ENCODE results near the gene SEMA4G.

Gene SEMA4G

DNA sequence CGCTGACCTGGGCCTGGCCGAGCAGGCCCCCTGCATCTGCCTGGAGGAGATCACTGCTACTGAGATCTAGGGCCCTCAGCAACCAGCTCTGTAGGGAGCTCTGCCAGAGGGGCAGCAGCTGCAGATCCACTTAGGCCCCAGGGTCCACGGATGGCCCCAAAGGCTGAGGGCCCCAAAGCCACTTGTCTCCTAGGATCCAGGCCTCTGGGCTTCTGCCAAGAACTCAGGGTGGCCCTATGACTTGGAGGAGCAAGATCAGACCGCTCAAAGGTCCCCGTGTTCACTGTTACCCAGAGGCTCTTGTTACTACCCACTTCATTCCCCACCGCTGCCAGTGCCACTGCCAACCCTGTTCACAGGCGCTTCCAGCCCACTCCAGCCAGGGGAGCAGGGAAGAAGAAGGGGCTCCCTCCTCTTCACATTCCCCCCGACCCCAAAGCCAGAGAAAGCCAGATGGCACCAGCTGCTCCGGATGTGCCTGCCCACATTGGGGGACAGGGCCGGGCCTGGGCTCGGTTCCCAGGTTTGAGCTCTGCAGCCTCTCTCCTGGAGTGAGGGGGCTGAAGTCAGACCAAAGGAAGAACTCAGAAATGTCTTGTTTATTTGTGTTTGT, 37.9 kb downstream of the SEMA4G start:
- no peak for DNase-seq (ENCODE audit: low spot score)

DNA sequence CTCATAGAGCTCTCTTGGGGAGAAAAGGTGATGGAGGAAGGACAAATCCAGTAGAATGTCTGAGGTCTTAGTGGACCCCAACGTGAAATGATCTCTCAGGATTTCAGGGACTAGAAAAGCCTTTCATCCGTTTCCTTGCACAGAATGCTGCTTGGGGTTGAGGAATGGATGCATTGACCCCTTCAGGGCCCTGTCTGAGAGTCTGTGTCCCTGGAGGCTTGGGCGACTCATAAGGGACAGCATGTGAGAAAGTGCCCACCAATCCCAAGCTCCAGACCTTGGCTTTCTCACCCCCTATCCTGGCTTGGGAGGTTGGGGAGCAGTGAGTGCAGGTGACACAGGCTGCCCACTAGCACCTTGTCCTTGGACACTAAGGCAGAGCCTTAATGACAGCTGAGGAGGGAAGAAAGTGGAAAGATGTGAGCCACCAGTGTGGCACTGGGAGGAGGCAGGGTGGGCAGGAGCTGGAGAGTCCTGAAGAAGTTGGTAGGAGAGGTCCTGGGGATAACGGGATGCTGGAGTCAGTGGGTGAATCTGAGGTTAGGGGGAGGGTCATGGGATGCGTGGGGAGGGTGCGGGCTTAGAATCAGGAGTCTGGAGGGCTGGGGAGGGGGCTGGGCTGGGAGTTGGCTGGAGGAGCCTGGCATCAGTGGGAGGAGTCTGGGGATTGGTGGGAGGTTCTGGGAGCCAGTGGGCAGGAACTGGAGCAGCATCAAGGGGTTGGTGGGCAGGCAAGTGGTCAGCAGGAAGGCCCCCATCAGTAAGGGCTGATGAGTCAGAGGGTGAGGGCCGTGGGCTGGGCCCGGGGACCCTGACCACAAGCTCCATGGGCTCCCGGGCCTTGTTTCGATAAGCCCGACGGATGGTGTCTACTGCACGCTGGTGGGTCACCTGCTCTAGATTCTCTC, 38.9 kb downstream of the SEMA4G start:
- DNase-seq (ENCODE audit: low spot score): no peak

DNA sequence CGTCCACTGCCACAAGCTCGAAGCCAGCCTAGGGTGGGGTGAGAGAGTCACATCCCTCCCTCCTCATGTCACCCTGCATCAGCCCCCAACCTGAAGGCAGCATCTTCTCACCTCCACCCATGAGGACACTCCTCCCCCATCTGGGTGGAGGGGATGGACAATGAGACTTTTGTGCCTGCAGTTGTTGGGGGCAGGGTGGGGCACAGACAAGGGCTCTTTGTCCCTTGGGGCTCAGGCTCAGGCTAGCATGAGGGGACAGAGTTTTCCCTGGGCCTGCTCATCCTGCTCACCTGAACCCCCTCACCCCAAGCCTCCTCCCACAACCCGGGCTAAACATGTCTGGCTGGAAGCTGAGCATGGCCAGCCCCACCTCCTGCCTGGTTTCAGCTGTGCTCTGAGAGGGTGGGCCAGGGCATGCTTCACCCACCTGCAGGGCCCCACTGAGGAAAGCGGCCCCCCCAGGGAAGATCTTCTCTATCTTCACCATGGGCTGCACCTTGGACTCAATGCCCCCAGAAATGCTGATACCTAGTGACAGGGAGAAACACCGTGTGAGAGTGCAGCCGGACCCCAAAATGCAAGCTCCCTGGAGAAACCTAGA, 39.6 kb downstream of the SEMA4G start:
- no peak for DNase-seq (ENCODE audit: low spot score)

DNA sequence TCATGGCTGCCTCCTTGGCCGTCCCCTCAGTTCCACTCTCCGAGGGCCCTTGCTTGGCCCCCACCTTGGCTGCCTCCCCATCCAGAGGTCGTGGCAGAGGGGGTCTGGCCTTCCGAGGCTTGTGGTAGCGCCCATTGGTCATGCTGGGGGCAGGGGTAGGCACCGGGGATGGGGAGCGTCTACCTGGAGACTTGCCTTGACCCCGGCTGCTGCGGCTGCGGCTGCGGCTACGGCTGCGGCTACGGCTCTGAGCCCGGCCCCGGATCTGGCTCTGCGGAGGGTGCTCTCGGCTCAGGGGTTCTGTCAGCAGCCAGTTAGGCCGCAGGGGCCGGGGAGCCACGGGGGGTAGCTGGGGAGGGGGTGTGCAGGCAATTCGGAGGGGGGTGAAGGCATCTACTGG, 41.0 kb downstream of the SEMA4G start:
- DNase-seq (ENCODE audit: low spot score): no peak

DNA sequence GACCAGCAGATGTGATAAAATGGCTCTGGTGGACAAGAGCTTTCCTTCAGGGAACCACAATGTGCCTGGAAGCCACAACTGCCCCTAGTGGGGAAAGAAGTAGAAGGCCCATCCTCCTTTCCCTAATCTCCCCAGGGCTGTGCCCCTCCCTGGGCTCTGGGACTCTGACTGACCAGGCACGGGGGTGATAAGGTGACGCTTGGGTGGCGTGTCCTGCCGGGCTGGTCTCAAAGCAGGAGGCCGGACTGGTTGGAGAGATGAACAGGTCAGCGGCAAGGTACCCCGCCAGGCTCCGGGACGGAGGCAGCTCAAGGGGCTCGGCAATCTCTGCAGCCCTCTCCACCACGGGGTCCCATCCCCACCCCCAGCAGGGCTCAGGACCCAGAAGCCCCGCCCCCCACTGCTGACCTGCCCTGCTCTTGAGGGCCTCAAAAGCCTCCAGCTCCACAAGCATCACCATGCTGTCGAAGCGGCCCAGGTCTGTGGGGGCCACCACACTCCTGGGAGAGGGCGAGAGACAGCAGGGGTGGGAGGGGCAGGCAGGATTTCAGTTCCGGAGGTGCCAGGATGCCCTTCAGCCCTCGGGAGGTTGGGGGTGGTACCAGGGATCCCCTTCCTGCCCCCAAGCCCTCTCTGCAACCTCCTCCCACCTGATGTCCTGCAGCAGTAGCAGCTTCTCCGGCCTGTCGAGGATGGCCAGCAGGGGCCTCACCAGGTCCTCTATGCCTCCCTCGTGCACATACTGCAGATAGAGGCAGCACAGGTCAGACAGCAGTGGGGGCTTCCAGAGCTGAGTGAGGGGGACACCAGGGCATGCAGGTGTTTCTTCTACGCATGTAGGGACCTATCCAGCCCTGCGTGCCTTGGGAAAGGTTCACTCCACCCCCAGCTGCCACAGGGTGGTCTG, 42.5 kb downstream of the SEMA4G start:
- no peak for DNase-seq (ENCODE audit: low spot score)

DNA sequence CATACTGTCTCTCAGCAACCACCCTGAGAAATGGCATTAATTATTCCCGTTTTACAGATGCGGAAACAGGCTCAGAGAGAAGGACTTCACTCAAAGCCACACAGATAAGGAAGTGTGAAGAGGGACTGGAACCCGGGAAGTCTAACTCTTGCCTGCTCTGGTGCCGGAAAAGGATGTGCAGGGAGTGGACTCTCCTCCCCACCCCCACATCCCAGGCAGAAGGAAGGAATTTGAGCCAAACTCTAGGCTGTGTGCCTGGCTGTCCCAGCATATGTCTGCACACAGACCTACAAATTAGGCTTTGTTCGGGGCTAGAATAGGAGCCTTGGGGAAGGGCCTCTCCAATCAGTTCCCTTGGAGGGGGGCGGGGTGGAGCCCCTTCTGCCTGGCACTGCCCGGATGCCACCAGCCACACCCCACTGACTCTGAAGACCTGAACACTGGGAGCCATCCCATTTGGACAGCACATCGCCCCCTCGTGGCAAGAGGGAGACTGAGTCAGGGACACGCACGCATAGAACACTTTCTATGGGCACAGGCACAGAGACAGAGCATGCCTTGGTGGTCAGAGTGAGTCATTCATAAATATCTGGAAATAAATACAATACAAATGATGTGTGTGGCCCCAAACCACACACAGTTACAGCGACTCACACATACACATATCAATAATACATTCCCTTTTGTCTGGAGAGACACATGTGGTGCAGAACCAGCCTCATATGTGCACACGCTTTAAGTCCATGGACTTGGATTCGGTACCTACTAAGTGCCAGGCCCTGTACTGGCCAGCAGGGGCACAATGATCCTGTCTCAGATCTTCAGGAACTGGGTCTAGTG, 43.4 kb downstream of the SEMA4G start:
- DNase-seq (ENCODE audit: low spot score): peak; percentile 94

DNA sequence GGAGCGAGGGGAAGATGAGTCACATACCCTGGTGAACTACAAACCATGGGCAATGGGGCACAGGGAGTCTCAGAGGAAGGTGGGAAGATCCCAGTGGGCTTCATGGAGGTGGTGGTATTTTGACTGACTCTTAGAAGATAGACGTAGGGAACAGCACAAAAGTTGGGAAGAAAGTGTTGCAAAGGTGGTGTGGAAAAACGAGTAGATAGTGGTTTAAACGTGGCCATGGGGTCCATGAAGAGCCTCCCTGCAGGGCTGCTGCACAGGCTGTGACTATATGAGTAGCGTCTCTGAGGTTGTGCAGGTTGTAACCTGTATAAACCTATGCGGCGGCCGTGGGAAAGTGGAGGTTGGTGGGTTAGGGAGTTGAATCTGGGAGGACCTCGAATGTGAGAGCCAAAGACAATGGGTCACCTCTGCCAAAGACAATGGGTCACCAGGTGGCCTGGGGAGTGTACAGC, 44.1 kb downstream of the SEMA4G start:
- DNase-seq (ENCODE audit: low spot score): no peak

DNA sequence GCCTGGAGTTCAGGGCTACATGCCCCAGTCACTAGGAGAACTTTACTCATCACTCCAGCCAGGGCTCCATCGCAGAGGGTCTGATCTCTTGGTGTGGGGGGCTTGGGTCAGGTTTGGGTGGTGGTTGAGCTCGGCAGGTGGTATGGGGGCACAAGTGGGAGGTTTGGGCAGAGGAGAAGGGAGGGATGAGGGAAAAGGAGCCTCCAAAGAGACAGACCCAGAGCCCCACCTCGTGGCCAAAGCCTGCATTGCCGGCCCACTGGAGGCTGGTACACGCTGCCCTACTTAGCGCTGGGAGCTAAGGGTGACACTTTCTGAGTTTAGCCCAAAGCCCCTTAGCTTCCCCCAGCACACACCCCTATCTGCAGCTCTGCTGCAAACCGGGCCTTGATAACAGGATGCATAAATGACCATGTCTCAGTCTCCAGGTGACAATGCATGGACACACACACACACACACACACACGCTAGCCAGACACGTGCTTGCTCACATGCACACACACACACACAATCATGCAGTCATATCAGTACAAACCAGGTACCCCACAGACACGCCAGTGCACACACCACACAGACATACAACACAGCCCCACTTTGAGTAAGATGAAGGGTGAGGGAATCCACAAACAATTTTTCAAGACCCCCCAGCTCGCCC, 45.1 kb downstream of the SEMA4G start:
- peak; percentile 61 for DNase-seq (ENCODE audit: low spot score)

DNA sequence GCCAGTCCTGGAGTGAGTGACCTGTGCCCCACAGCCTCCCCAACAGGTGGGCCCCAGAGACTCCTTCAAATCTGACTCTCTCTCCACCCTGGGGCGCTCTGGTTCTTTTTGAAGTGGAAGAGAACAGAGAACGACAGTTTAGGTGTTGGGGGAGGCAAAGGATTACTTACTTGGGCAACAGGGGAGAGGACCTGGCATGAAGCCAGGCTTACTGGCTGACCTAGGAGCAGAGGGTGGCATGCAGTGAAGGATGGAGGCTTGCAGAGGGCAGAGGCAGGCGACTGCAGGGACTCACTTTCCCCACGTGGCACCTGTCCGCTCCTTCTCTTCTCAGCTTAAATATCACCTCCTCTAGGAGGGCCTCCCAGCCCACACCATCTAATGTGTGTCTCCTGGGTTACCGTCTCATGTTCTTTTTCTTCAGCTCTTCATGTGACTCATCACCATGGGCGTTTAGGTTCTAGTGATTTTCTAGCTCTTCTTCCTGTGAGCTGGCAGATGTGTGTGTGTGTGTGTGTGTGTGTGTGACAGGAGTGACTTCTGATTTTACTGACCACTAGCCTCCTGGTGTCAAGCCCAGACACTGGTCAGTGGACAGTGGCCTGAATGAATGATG, 45.8 kb downstream of the SEMA4G start:
- DNase-seq (ENCODE audit: low spot score): peak; percentile 74

DNA sequence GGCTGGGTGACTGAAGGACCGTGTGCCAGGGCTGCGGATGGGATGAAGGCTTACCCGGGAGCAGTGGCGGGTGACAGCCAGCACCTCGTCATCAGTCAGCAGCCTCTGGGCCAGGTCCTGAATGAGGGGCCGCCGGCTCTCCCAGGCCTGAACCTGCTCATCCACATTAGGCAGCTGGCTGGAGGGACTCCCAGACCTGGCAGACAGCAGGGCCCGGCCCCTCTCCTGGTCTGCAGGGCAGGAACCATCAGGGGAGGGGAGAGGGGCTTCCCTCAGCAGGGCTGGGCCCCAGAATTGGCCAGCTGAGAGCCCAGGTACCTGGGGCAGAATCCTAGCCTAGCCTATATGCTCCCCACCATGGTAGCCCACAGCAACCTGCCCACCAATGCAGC, 46.3 kb downstream of the SEMA4G start:
- DNase-seq (ENCODE audit: low spot score): no peak

DNA sequence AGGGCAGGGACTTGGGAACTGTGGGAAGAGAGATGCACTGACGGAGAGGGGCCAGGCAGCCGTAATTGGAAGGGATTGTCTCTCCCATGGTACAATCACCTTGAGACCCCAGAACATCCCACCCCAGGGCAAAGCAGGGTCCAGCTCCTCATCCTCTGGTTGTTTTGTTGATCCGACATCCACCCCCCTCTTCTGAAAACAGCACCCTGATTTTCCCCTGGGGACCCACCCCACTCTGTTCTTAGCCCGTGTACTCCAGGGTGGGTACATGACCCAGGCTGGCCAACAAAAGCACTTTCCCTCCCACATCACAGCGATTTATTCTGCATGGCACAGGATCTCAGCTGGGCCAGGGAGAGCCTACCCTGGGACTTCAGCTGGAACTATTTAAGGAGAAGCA, 47.5 kb downstream of the SEMA4G start:
- DNase-seq (ENCODE audit: low spot score): no peak

DNA sequence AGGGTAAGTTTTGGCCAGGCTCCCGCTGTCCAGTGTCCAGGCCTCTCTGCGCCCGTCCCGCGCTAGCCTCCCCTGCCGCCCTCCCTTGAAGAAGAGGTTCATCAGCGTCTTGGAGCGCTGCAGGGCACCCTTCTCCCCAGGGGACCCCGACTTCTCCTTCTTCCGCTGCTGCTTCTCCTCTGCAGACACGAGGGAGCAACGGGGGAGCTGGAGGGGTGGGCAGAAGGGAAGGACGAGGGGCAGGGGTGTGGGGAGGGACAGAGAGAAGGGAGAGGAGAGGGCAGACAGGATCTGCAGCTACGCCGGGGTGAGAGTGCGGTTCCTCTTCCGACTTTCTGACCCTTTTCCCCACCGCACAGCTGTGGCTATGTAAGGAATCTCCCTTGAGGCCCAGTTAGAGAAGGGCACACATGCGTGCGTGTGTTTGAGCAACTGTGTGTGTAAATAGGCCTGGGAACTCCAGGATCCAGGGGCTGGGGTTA, 48.9 kb downstream of the SEMA4G start:
- no peak for DNase-seq (ENCODE audit: low spot score)

DNA sequence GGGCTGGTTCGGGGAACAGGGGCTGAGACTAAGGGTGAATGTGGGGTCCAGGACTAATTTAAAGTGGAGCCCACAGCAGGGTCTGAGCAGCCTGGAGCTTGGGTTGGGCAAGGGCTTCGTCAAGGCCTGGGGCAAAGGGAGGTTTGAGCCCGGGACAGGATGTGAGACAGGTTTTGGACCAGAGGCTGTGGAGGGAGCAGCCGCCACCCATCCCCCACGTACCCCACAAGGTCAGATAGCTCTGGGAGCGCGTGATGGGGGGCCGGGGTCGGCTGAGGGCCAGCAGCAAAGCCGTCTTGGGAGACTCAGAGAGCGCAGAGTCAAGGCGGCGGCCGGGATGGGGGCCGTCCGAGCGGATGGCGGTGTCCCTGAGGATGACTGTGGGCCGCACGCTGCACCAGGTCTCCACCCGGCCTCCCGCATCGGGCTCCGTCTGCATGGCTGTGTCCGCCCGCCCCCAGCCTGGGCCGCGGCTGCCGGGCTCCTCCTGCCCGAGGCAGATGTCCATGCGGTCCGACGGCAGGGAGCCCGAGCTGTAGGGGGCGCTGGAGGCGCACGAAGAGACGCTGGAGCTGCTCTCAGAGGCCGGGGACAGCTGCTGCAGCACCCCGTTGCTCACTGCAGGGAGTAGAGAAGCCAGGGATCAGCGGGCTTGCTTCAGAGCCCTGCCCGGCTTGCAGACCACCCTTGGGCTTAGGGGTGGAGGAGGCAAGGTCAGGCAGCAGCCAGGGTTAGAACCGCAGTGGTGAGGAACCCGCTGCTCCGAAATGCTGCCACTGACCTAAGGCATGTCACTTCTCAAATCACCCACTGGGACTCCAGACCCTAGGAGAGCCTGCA, 49.5 kb downstream of the SEMA4G start:
- peak; percentile 79 for DNase-seq (ENCODE audit: low spot score)

Measured in RKO (cell line).